Measurements from ENCODE around the gene AFF3.

The AFF3 gene, protein sequence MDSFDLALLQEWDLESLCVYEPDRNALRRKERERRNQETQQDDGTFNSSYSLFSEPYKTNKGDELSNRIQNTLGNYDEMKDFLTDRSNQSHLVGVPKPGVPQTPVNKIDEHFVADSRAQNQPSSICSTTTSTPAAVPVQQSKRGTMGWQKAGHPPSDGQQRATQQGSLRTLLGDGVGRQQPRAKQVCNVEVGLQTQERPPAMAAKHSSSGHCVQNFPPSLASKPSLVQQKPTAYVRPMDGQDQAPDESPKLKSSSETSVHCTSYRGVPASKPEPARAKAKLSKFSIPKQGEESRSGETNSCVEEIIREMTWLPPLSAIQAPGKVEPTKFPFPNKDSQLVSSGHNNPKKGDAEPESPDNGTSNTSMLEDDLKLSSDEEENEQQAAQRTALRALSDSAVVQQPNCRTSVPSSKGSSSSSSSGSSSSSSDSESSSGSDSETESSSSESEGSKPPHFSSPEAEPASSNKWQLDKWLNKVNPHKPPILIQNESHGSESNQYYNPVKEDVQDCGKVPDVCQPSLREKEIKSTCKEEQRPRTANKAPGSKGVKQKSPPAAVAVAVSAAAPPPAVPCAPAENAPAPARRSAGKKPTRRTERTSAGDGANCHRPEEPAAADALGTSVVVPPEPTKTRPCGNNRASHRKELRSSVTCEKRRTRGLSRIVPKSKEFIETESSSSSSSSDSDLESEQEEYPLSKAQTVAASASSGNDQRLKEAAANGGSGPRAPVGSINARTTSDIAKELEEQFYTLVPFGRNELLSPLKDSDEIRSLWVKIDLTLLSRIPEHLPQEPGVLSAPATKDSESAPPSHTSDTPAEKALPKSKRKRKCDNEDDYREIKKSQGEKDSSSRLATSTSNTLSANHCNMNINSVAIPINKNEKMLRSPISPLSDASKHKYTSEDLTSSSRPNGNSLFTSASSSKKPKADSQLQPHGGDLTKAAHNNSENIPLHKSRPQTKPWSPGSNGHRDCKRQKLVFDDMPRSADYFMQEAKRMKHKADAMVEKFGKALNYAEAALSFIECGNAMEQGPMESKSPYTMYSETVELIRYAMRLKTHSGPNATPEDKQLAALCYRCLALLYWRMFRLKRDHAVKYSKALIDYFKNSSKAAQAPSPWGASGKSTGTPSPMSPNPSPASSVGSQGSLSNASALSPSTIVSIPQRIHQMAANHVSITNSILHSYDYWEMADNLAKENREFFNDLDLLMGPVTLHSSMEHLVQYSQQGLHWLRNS (N-terminal part only)

GRCh38 chr2:100142393-100142792 lies at the start of gene AFF3:
AFF3 (minus strand) TSS chr2:100142590; CDS start chr2:100104454, 38,136 bp downstream.
- Histone ChIP-seq H3K27ac (ENCODE audit: low read depth, low read length) (peak within 1 kb of the TSS; percentile 96), H3K9me3 (ENCODE audit: control insufficient read depth, insufficient read depth, low read length) (no peaks in the 10 kb centered on the region), H3K4me2 (ENCODE audit: low read length) (peak within 1 kb of the TSS; percentile 97), H3K9me2 (replicated peaks; ENCODE audit: control insufficient read depth, low read length) (no peaks in the 10 kb centered on the region), H3F3A (ENCODE audit: control insufficient read depth, insufficient read depth) (peaks cover 2% of the 10 kb centered on the region; the same call in 1 of the 2 replicates), H3K79me2 (ENCODE audit: control insufficient read depth, low read length) (peaks cover 54% of the 10 kb centered on the region), H3K36me3 (ENCODE audit: control insufficient read depth, low read length) (peaks cover 56% of the 10 kb centered on the region), H3K27me3 (ENCODE audit: control insufficient read depth, low read length) (no peaks in the 10 kb centered on the region), H3K4me3 (ENCODE audit: low read length) (peak within 1 kb of the TSS; percentile 89), H4K20me1 (ENCODE audit: control insufficient read depth, insufficient read depth, low read depth, low read length) (0 out of 2 replicates have a peak, but pooled peaks cover 6% of the 10 kb centered on the region), H3K4me1 (ENCODE audit: control insufficient read depth, low read length) (peaks cover 79% of the 10 kb centered on the region)
- TF ChIP-seq, protein P1, sequence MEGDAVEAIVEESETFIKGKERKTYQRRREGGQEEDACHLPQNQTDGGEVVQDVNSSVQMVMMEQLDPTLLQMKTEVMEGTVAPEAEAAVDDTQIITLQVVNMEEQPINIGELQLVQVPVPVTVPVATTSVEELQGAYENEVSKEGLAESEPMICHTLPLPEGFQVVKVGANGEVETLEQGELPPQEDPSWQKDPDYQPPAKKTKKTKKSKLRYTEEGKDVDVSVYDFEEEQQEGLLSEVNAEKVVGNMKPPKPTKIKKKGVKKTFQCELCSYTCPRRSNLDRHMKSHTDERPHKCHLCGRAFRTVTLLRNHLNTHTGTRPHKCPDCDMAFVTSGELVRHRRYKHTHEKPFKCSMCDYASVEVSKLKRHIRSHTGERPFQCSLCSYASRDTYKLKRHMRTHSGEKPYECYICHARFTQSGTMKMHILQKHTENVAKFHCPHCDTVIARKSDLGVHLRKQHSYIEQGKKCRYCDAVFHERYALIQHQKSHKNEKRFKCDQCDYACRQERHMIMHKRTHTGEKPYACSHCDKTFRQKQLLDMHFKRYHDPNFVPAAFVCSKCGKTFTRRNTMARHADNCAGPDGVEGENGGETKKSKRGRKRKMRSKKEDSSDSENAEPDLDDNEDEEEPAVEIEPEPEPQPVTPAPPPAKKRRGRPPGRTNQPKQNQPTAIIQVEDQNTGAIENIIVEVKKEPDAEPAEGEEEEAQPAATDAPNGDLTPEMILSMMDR (IDR thresholded peaks at IDR 0.05; ENCODE audit: low read depth, low read length, poor library complexity, severe bottlenecking), result no peak
- no peak for TF ChIP-seq EZH2phosphoT487 (IDR thresholded peaks at IDR 0.05; ENCODE audit: borderline replicate concordance, low read length)

GRCh38 chr2:100189387-100189786 lies 47.0 kb upstream of the AFF3 start:
- H3K27ac ChIP-seq (ENCODE audit: low read depth, low read length), result no peak overlapping the region
- H3K36me3 ChIP-seq (ENCODE audit: control insufficient read depth, low read length), result no peaks in the 10 kb centered on the region
- H3K9me3 ChIP-seq (ENCODE audit: control insufficient read depth, insufficient read depth, low read length), result no peaks in the 10 kb centered on the region
- no peaks in the 10 kb centered on the region for H4K20me1 ChIP-seq (ENCODE audit: control insufficient read depth, insufficient read depth, low read depth, low read length)
- TF ChIP-seq, protein P1 (IDR thresholded peaks at IDR 0.05; ENCODE audit: low read depth, low read length, poor library complexity, severe bottlenecking), result no peak
- no peak for TF ChIP-seq EZH2phosphoT487 (IDR thresholded peaks at IDR 0.05; ENCODE audit: borderline replicate concordance, low read length)
- 0 out of 2 replicates have a peak, but pooled peaks cover under 1% of the 10 kb centered on the region for H3K4me1 ChIP-seq (ENCODE audit: control insufficient read depth, low read length)
- H3K79me2 ChIP-seq (ENCODE audit: control insufficient read depth, low read length), result no peaks in the 10 kb centered on the region
- no peaks in the 10 kb centered on the region for H3K9me2 ChIP-seq (replicated peaks; ENCODE audit: control insufficient read depth, low read length)
- no peak overlapping the region for H3K4me2 ChIP-seq (ENCODE audit: low read length)
- no peaks in the 10 kb centered on the region for H3F3A ChIP-seq (ENCODE audit: control insufficient read depth, insufficient read depth)
- no peaks in the 10 kb centered on the region; the same call in none of the 2 replicates for H3K27me3 ChIP-seq (ENCODE audit: control insufficient read depth, low read length)
- H3K4me3 ChIP-seq (ENCODE audit: low read length), result no peak overlapping the region

DNA sequence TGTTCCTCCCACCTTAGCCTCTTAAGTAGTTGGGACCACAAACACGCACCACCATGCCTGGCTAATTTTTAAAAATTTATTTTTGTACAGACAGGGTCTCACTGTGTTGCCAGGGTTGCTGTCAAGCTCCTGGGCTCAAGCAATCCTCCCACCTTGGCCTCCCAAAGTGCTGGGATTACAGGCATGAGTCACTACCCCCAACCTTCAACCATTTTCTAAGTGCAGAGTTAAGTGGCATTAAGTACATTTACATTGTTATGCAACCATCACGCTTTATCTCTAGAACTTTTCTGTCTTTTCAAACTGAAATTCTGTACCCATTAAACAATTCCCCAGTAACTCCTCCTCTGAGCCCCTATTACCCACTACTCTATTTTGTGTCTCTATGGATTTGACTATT lies 45.9 kb upstream of the AFF3 start:
- Histone ChIP-seq H3K79me2 (ENCODE audit: control insufficient read depth, low read length) (no peaks in the 10 kb centered on the region), H4K20me1 (ENCODE audit: control insufficient read depth, insufficient read depth, low read depth, low read length) (no peaks in the 10 kb centered on the region), H3K27ac (ENCODE audit: low read depth, low read length) (no peak overlapping the region), H3F3A (ENCODE audit: control insufficient read depth, insufficient read depth) (no peaks in the 10 kb centered on the region), H3K4me3 (ENCODE audit: low read length) (no peak overlapping the region), H3K27me3 (ENCODE audit: control insufficient read depth, low read length) (no peaks in the 10 kb centered on the region; the same call in none of the 2 replicates), H3K4me2 (ENCODE audit: low read length) (no peak overlapping the region), H3K36me3 (ENCODE audit: control insufficient read depth, low read length) (no peaks in the 10 kb centered on the region), H3K9me3 (ENCODE audit: control insufficient read depth, insufficient read depth, low read length) (no peaks in the 10 kb centered on the region), H3K4me1 (ENCODE audit: control insufficient read depth, low read length) (peaks cover 4% of the 10 kb centered on the region), H3K9me2 (replicated peaks; ENCODE audit: control insufficient read depth, low read length) (no peaks in the 10 kb centered on the region)
- TF ChIP-seq, protein P1 (IDR thresholded peaks at IDR 0.05; ENCODE audit: low read depth, low read length, poor library complexity, severe bottlenecking), result no peak
- TF ChIP-seq EZH2phosphoT487 (IDR thresholded peaks at IDR 0.05; ENCODE audit: borderline replicate concordance, low read length), result no peak
